GM21825 (cell line): ENCODE results near the gene BRF1.

Experiments
- ATAC-seq: cut with Tn5 transposase; IDR thresholded peaks from one replicate; pipeline ENCODE4 v1.9.1; 2021; ENCODE audit warnings: mild to moderate bottlenecking, moderate library complexity; ENCODE audit not compliant: unreplicated experiment

Gene BRF1

DNA sequence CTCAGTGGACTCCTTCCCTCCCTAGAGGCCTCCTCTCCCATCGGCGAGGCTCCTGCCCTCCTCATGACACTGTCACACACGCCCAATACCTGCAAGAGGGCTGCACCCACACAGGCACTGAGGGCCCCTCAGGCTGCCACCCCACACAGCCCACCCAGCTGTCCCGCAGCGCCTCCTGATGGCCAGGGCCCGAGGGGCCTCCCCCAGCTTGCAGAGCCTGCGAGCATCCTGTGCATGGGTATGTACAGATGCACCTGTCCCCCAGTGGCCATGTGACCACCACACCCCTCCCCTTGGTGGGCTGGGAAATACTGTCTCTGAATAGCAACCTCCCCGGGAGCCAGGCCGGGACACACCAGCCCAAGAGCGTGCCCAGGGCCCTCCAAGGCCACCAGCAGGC, 100.7 kb downstream of the BRF1 start:
- no peak for ATAC-seq

DNA sequence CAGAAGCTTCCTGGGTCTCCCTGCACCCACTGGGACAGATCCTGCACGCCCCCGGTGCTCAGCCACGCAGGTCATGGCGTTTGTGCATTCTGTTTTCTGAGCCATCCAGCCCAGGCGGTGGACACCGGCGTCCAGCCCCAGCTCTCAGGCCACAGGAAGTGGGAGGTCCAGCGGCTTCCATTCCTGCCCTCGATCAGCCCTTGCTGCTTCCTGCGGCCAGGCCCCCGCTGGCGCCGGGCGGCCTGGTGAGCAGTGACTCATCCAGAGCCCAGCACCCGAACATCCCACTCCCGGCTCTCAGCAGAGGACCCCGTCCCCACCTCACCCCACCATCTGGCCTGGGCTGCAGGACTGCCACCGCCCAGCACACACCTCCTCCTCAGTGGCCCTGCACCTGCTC, 101.7 kb downstream of the BRF1 start:
- no peak for ATAC-seq

DNA sequence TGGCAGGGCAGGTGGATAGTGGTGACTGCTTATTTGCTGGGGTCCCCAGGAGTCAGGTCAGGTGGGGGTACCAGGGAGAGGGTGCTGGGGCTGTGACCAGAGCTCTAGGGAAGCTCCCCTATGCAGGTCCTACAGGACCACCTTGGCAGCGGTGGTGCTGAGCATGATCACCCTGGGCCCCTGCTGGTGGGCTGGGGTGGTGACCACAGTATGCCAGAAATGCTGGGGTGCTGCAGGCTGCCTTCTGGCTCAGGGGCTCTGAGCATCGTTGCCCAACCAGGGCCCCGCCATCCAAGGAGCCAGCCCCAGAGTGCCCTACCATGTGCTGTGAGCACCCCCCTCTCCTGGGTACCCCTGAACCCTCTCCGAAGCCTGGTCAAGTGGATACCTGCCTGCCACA, 102.2 kb downstream of the BRF1 start:
- ATAC-seq: no peak

DNA sequence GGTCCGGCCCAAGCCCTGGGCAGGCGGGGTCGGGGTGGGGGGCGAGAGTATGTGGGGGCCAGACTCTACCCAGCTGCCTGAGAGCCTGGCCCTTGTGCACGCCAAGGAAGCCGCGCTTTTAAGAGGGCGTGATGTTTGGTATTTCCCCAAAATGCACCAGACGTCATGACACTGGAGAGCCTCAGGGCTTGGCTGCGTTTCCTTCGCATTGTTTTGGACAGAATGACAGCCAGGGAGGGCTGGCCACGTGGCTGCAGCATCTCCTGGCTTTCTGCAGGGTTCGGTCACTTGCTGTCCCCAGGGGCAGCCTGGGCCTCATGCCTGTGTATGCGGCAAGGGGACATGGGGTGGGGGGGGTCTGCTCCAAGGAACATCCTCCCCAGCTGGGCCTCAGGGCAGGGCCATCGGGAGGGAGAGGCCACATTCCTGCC, 103.6 kb downstream of the BRF1 start:
- ATAC-seq: no peak

DNA sequence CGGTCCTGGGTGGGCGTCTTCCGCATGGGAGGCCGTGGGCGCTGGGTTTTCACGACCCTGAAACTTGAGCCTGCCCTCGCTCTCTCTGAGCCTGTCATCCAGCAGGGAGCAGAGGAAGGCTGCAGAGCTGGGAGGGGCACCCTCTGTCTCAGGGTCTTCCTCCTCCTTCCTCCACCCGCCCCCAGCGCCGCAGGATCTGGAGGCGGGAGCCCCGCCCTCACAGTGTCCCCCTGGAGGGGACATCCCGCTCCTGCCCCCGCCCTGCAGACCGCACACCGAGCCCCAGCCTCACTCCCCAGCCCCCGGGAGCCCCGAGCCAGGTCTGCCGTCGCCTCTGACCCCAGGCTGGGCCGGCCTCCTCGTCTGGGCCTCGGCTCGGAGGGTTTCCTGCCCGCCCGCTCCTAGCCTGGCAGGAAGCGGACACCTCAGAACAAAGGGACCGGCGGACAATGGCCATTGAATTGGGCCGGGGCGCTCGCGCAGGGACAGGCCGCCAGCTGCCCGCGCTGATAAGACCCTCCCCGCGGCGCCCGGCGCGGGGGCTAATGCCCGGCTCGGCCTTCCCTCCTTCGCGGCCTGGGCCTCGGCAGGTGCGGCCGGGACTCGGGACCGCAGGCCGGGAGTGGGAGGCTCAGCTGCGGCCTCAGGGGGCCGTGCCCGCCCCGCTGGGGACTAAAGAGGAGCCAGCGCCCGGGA, 104.4 kb downstream of the BRF1 start:
- no peak for ATAC-seq

DNA sequence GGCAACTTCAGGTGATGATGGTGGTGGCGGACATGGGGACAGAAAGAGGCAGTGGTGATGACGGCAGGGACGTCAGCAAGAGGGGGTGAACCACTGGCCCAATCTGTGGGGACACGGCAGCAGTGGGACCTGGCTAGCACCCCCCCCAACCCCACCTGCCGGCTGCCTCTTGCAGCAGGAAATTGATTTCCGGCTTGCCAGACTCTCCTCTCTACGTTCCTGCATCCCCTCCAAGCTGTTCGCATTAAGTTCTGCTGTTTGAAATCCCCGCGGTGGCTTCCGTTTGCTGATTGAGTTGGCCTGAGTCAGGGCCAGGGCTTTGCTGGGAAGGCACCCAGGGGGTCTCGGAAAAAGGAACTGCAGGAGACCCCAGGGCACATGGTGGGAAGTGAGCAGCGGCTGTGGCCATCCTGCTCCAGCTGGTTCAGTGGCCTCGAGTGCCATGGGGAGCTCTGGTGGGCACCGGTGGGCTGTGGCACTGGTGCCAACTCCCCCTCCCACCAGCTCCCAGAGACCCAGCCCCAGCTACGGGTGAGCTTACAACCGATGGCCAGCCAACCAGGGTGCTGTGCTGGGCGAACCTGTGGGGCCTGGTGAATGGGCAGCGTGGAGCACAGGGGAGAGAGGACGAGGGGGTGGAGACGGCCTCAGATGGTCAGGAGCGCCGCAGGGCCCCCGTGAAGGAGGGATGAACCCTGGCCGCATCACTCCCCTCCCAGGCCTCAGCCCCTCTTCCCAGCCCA, 105.1 kb downstream of the BRF1 start:
- no peak for ATAC-seq

DNA sequence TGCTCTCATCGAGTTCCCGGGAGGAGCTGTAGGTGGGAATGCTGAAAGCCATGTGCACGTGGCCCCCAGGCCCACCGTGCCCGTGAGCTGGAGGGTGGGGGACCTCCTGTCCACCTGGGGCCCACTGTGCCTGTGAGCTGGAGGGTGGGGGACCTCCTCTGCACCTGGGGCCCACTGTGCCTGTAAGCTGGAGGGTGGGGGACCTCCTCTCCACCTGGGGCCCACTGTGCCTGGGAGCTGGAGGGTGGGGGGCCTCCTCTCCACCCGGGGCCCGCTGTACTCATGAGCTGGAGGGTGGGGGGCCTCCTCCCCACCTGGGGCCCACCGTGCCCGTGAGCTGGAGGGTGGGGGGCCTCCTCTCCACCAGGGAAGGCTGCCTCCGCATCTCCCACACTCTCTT, 105.8 kb downstream of the BRF1 start:
- ATAC-seq: no peak

DNA sequence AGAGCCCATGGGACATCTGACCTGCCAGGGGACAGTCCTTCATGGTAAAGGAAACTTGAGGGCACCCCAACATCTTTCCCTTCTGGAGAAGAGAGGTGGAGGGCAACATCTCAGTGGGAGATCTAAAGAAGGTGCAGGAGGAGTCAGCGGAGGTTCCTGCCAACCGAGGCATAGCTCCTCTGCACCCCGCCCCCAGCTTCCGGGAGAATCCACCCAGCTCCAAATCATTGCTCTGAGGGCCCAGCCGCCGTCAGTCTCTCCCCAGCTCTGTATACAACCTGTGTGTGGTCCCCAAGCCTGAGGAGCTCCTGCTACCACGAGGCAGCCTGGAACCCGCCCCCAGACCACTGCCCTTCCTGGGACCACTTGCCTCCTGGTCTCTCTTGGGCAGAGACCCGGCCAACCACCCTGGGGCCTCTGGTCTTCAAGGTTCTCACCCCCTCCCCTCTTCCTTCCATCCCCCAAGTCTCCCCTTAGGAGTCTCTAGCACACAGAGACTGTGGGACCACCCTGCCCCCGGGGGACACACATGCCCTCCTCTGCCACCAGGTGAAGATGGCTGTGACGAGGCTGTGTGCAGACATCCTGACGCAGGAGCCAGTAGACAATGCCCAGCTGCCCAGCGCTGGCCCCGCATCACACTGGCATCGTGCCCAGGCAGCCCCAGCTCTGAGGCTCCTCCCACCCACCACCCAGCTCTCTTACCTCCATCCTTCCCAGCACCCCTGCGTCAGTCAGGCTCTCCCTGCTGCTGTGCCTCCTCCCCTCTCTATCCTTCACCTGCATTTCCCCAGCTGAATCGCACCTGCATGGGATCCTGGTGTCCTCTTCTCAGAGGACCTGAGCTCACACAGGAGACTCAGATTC, 106.7 kb downstream of the BRF1 start:
- no peak for ATAC-seq

DNA sequence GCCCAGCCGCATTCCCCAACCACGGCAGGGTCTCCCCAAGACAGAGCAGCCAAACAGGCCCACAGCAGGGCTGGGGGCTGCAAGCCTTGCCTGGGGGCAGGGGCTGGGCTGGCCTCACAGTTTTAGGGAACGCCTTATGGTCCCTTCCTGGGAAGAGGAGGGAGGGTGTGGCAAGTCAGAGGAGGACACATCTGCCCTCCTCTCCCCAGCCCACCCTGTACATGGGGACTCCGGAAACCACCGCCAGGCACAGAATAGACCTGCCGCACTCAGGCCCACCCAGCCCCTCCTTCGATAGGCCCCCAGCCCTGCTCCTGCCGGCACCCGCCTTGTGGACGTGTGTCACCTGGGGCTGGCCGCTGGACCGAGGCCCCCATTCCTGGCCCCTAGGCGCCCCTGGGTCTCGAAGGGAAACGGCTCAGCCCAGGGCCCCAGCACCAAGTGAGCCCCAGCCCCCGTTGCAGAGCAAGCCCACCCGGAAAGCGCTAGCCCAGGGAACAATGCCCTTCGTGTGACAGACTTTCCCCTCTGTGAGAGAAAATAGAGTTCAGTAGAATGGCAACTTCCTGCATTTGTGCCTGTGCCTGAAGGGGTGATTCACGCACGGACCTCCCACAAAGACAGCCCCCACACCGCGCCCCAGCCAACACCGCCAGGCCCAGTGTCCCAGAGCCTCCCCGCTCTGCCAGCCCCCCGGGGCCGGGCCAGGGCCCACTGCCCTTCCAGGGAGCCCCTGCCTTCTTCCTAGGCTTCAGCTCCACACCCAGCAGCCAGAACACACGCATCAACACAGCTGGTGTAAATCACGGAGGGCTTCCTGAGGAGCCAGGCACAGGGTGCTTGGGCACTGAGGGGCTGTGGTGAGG, 107.7 kb downstream of the BRF1 start:
- ATAC-seq: no peak

DNA sequence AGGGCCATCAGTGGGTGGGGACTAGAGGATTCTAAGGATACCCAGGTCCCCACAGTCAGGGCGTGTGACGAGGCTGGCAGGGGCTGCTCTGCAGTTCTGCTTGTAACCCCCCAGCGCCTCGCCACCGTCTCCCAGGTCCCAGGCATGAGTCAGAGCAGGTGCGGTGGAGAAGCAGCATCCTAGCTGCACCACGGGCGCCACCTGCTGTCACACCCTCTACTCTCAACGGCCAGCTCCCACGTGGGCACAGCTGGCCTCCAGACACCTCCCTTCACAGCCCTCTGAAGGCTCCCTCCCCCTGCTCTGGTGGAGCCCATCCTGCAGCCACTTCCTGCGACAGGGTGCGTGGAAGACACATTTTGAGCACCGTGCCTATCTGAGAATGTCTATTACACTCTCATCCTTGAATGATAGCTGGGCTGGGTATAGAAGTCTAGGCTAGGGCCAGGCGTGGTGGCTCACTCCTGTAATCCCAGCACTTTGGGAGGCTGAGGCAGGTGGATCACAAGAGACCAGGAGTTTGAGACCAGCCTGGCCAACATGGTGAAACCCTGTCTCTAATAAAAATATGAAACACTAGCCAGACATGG, 112.8 kb downstream of the BRF1 start:
- ATAC-seq: no peak

DNA sequence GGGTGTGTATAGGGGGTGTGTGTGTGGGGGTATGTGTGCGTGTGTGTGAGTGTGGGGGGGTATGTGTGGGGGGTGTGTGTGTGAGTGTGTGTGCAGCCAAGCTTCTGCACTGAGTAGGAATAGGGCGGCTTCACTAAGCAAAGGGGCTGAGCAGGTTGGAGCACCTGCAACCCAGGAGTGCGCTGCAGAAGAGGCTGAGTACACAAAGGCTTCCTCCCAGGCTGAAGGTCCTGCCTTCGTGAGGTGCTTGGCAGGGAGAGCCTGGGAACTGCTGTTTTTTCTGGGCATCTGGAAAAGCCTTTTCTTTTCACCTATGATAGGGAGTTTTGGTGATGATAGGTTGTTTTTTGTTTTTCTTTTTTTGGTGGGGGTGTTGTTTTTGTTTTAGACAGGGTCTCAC, 113.7 kb downstream of the BRF1 start:
- ATAC-seq: no peak

DNA sequence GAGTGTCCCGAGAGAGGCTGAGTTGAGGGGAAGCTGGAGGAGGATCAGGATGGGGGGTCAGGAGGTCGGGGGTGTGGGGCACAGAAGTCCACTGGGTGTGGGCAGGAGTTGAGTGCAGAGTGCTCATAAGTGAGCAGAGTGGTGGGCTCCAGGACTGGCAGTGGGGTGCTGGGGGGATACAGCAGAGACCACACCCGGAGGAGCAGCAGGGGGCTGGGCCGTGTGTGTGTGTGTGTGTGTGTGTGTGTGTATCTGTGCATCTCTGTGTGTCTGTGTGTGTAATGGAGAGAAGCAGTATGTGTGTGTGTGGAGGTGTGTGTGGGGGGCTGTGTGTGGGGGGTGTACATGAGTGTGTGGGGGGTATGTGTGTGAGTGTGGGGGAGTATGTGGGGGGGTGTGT, 114.8 kb downstream of the BRF1 start:
- no peak for ATAC-seq

DNA sequence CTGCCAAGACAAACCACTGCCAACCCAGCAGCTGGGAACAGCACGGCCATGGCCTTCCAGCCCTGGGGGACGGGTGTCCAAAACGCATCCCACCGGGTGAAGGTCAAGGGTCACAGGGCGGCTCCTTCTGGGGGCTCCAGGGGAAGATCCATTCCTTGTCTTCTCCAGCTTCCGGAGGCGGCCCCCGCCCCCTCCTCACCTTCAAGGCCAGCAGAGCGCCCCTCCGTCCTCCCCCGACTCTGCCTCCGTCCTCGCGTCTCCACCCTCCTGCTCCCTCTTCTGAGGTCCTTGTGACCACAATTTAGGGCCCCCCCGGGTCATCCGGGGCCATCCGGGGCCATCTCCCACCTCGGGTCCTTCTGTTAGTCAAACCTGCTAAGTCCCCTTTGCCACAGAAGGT, 115.8 kb downstream of the BRF1 start:
- ATAC-seq: no peak

DNA sequence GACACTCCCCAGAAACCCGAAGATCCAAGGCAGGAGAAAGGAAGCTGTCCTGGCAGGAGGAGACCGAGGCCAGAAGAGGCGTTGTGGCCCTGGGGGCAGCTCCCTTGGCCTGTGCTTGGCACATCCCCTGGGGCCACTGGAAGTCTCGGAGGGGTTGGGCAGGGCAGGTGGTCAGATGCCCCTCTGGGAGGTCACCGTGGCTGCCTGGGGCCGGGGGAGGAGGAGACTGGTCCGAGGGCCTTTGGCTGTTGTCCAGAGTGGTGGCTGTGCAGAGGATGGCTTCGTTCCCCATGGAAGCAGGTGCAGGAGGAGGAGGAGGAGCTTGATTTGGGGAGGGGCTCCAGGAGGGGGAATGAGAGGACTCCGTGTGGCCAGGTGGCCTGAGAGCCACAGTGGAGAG, 116.3 kb downstream of the BRF1 start:
- ATAC-seq: no peak

DNA sequence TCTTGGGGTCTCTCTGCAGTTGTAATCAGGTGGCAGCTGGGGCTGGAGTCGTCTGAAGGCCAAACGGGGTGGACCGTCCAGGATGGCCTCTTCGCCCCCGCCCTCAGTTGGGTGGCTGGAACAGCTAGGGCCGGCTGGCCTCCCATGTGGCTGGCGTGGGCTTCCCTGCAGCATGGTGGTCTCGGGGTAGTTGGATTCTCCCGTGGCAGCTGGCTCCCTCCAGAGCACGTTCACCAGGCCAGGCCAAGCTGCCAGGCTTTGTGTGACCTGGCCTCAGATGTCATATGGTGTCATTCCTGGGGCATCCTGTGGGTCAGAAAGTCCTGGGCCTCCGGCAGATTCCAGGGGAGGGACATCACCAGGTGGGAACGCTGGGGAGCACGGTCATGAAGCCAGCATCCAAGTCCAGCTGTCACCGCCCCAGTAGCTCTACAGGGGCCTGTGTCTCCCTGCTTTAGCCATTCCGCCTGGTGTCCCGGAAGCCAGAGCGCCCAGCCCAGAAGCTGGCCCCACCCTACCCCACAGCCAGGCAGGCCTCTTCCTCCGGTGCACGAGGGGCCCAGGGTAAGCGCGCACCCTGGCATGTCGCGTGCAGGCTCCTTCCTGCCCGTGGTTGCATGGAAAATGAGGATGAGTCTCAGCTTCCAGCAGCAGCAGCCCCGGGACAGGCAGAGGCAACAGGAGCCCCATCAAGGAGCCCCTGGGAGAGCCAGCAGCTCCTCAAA, 118.3 kb downstream of the BRF1 start:
- no peak for ATAC-seq

DNA sequence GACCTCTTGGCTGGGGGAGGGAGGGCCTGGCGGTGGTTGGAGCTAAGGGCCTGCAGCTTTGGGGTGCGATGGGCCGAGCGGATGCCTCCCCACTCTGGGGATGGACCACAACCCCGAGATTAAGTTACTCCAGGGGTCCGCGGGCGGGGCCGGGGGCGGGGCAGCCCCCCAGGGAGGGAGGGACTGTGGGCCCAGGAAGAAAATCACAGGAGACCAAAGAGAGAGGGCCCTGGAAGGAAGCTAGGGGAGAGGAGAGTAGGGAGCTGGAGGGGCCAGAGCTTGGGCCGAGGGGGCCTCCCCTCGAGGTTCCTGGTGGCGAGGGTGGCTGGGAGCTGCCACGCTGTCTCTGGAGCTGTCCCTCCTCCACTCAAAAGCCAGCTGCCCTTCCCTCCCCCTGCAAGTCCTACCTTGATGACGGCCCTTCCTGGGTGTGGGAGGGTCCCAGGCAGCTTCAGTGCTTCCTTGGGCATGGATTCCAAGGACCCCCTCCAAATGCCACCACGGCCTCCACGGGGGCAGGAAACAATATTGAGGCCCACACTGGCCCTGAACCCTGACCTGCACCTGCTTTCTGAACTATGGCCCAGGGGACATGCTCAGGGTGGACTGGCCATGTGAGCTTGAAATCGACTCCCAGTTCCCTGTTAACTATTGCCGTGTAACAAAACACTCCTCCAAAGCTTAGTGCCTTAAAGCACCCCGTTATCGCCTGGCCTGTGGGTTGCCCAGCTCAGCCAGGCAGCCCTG, 119.1 kb downstream of the BRF1 start:
- ATAC-seq: no peak

DNA sequence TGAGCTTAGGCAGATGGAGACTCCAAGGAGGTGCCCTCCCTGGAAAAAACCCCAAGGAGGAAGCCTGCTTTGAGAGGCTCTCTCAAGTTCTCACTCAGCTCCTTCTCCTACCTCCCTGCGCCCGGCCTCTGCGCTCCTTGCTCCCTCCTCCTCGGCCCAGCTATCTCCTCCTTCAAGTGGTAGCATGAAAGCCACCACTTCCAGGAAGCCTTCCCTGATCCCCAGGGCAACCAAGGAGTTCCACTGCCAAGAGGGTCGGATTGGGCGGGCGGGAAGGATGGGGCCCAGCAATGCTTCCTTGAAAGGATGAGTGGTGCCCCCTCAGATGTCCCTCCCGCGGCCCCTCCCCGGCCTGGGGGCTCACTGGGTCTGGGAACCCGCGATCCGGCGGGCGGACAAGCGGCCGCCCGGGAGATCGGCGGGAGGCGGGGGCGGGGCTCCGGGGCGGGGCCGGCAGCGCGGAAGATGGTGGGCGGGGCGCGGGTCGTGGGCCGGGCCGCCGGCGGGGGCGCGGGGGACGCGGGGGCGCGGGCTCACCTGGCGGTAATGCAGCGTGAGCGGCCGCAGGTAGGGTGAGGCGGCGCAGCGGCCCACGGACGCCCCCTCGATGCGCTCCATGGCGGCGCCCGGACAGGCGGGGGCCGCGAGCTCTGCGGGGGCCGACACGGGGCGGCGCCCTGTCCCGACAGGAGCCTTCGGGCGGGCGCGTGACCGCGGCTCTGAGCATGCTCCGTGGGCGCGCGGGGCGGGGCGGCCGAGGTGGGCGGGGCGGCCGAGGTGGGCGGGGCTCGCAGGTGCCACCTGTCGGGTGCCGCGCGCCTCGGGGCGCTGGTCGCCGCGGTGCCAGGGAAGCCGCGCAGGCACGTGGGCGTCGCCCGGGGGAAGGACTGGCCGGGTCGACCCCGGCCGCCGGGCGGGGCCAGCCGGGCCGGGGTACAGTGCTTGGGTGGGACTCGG, 119.9 kb downstream of the BRF1 start, which contains the start of gene NUDT14:
NUDT14 (minus strand) TSS at position 721 of the 957 bp plus-strand sequence; CDS start at position 618, 103 bp downstream.
- peak; percentile 60 for ATAC-seq

DNA sequence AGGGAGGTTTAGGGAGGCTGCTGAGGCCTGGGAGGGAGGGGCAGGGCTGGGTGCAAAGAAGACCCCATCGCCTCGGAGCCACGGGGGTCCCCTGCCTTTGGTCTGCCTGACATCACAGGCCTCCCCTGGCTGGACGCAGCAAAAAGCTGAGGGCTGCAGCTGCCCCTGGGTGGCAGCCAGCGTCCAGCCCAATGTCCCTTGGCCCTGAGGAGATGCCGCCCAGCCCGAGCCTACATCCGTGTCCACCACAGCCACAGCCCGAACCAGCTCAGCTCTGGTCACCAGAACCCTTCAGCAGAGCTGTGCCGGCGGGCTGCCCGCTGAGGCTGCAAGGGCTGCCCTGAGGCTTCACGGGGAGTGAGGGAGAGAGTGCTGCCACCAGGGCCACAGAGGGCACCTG, 121.6 kb downstream of the BRF1 start:
- ATAC-seq: no peak
